ENCODE results near the gene MXRA7. TPM values are rescaled to one million over a fixed set of nuclear protein-coding genes. Genes with fewer than 3 reads are reported as not detected.
"Not testable (repeated sequence)": the region's sequence is repeated elsewhere in the genome, so short reads cannot be mapped to it uniquely, and the experiment has no call there.

Gene MXRA7
- total and polyA plus RNA-seq, 2 donors (not counting 3 experiments of a cell fraction or from before 2014, with no cell fraction given): 49.5 to 95.8 TPM

- ChIA-PET CTCF (interaction anchor here (1.2 kb wide), 1 partner anchor 11 kb away, joined by 3 read pairs; no protein-coding TSS in a partner anchor), POLR2A (no interaction called here)
- no peak for TF ChIP-seq MYC (IDR thresholded peaks at IDR 0.05; ENCODE audit: low read depth, low read length)
- TF ChIP-seq CTCF (IDR thresholded peaks at IDR 0.05; ENCODE audit: extremely low read depth in 1 of 2, insufficient read depth in 1 of 2, low read depth in 1 of 2, low read length in 2 of 2): no peak
- no peak for TF ChIP-seq POLR2AphosphoS5 (IDR thresholded peaks at IDR 0.05; ENCODE audit: insufficient read depth, low read depth, low read length)
- TF ChIP-seq EZH2 (IDR thresholded peaks at IDR 0.05; ENCODE audit: borderline replicate concordance, low read depth, low read length, severe bottlenecking): no peak
- TF ChIP-seq FOS (IDR thresholded peaks at IDR 0.05; ENCODE audit: borderline replicate concordance, insufficient read depth, low read length): no peak
- no peak for TF ChIP-seq GATA2 (IDR thresholded peaks at IDR 0.05; ENCODE audit: insufficient read depth, insufficient read length, low read depth, low read length)
- no peak for TF ChIP-seq JUN (IDR thresholded peaks at IDR 0.05; ENCODE audit: borderline replicate concordance, insufficient read depth, insufficient read length, low read depth)
- no peak for TF ChIP-seq POLR2A (IDR thresholded peaks at IDR 0.05; ENCODE audit: low read depth, low read length)
- no peak for TF ChIP-seq MAX (IDR thresholded peaks at IDR 0.05; ENCODE audit: insufficient read depth, insufficient read length)
- Histone ChIP-seq H3K9me1 (replicated peaks; ENCODE audit: control insufficient read depth, extremely low read depth, insufficient read depth, low read length) (no peaks in the 10 kb centered on the region), H2AFZ (ENCODE audit: low read depth, low read length) (no peak overlapping the region), H3K4me3 (replicated peaks in 1 of 3; ENCODE audit: insufficient read depth in 1 of 3, low read depth in 1 of 3, low read length in 3 of 3) (no peak overlapping the region), H3K9ac (replicated peaks; ENCODE audit: extremely low read depth, insufficient read depth, low read length) (no peak overlapping the region), H3K4me2 (ENCODE audit: insufficient read depth, low read length) (no peak overlapping the region), H4K20me1 (replicated peaks; ENCODE audit: control insufficient read depth, extremely low read depth, insufficient read depth, low read length) (no peaks in the 10 kb centered on the region), H3K36me3 (ENCODE audit: control insufficient read depth in 2 of 2, extremely low read depth in 1 of 2, insufficient read depth in 2 of 2, low read length in 2 of 2) (peaks cover 13 to 29% of the 10 kb centered on the region in 2 experiments), H3K27me3 (ENCODE audit: control insufficient read depth in 2 of 2, insufficient read depth in 2 of 2, low read length in 2 of 2) (no peaks in the 10 kb centered on the region), H3K4me1 (ENCODE audit: control insufficient read depth, extremely low read depth, insufficient read depth, low read length) (peaks cover 18% of the 10 kb centered on the region), H3K79me2 (ENCODE audit: control insufficient read depth, insufficient read depth, low read length) (peaks cover 55% of the 10 kb centered on the region), H3K9me3 (replicated peaks; ENCODE audit: control insufficient read depth, insufficient read depth, low read length) (no peaks in the 10 kb centered on the region), H3K27ac (ENCODE audit: insufficient read depth, low read depth, low read length) (no peak overlapping the region)
- intact Hi-C loops (cut with micrococcal nuclease) (no loop called here), dilution Hi-C loops (cut with MboI; ENCODE audit: extremely low pct_ligation_motif_present, low sequenced_read_pairs) (no loop called here)
- DNase-seq (ENCODE audit: low read depth, low spot score): no peak
- no peak for FAIRE-seq
- no TSS peak for BruUV-seq (replicated peaks)
These were observed 13.0 kb upstream of the MXRA7 start for GRCh38 chr17:76723812-76724211.

GRCh38 chr17:76722977-76723376, 12.2 kb upstream of the MXRA7 start:
- CTCF ChIA-PET; H3K4me2 ChIP-seq (ENCODE audit: insufficient read depth, low read length); H3K4me3 ChIP-seq (replicated peaks in 1 of 3; ENCODE audit: insufficient read depth in 1 of 3, low read depth in 1 of 3, low read length in 3 of 3); H3K27me3 ChIP-seq (ENCODE audit: control insufficient read depth in 2 of 2, insufficient read depth in 2 of 2, low read length in 2 of 2); H2AFZ ChIP-seq (ENCODE audit: low read depth, low read length); H3K9me1 ChIP-seq (replicated peaks; ENCODE audit: control insufficient read depth, extremely low read depth, insufficient read depth, low read length); intact Hi-C loops (cut with micrococcal nuclease); BruUV-seq (replicated peaks); H3K27ac ChIP-seq (ENCODE audit: insufficient read depth, low read depth, low read length); H3K9ac ChIP-seq (replicated peaks; ENCODE audit: extremely low read depth, insufficient read depth, low read length); H3K9me3 ChIP-seq (replicated peaks; ENCODE audit: control insufficient read depth, insufficient read depth, low read length); DNase-seq (ENCODE audit: low read depth, low spot score); FAIRE-seq; H4K20me1 ChIP-seq (replicated peaks; ENCODE audit: control insufficient read depth, extremely low read depth, insufficient read depth, low read length); dilution Hi-C loops (cut with MboI; ENCODE audit: extremely low pct_ligation_motif_present, low sequenced_read_pairs): not testable (repeated sequence)
- Histone ChIP-seq H3K79me2 (ENCODE audit: control insufficient read depth, insufficient read depth, low read length) (peaks cover 49% of the 10 kb centered on the region), H3K36me3 (ENCODE audit: control insufficient read depth in 2 of 2, extremely low read depth in 1 of 2, insufficient read depth in 2 of 2, low read length in 2 of 2) (peaks cover 20 to 34% of the 10 kb centered on the region in 2 experiments), H3K4me1 (ENCODE audit: control insufficient read depth, extremely low read depth, insufficient read depth, low read length) (peaks cover 18% of the 10 kb centered on the region)
- POLR2A ChIA-PET: interaction anchor here (0.7 kb wide), 1 partner anchor 50 kb away, joined by 3 read pairs; no protein-coding TSS in a partner anchor
